Measurements from ENCODE around the gene CLDND2. TPM values are rescaled to one million over a fixed set of nuclear protein-coding genes. Genes with fewer than 3 reads are reported as not detected.

CLDND2 gene
- total RNA-seq, 3 donors from 2014 or later = 3.8 to 6.4 (median 5.3) TPM

GRCh38 chr19:51394050-51394836 lies 25.4 kb upstream of the CLDND2 start:
- Mint-ChIP-seq H3K9me3 (no peaks in the 10 kb centered on the region), H3K36me3 (ENCODE audit: insufficient read depth) (no peaks in the 10 kb centered on the region), H3K4me1 (ENCODE audit: low read depth) (peaks cover 38% of the 10 kb centered on the region), H3K27me3 (ENCODE audit: low read depth) (no peaks in the 10 kb centered on the region), H3K4me3 (peak overlapping the region; percentile 73)
- ATAC-seq (peak; percentile 92 to 94), DNase-seq (peak; percentile 78)

- Mint-ChIP-seq H3K9me3 (no peaks in the 10 kb centered on the region), H3K4me3 (peak overlapping the region; percentile 21), H3K4me1 (ENCODE audit: low read depth) (peaks cover 34% of the 10 kb centered on the region), H3K27me3 (ENCODE audit: low read depth) (no peaks in the 10 kb centered on the region), H3K36me3 (ENCODE audit: insufficient read depth) (no peaks in the 10 kb centered on the region)
- no peak for DNase-seq
- no peak for ATAC-seq
Observed at GRCh38 chr19:51392701-51393100, 23.9 kb upstream of the CLDND2 start.

GRCh38 chr19:51391073-51391611 lies 22.3 kb upstream of the CLDND2 start:
- Mint-ChIP-seq H3K9me3 (no peaks in the 10 kb centered on the region), H3K36me3 (ENCODE audit: insufficient read depth) (no peaks in the 10 kb centered on the region), H3K4me1 (ENCODE audit: low read depth) (peaks cover 36% of the 10 kb centered on the region), H3K4me3 (no peak overlapping the region), H3K27me3 (ENCODE audit: low read depth) (no peaks in the 10 kb centered on the region)
- DNase-seq (no peak), ATAC-seq (no peak)

- Mint-ChIP-seq H3K4me3 (no peak overlapping the region), H3K27me3 (ENCODE audit: low read depth) (no peaks in the 10 kb centered on the region), H3K9me3 (no peaks in the 10 kb centered on the region), H3K4me1 (ENCODE audit: low read depth) (peaks cover 22% of the 10 kb centered on the region), H3K36me3 (ENCODE audit: insufficient read depth) (no peaks in the 10 kb centered on the region)
- ATAC-seq = no peak
- no peak for DNase-seq
Observed at GRCh38 chr19:51389143-51389542, 20.3 kb upstream of the CLDND2 start.

GRCh38 chr19:51387924-51388389 lies 19.2 kb upstream of the CLDND2 start, which contains the start of gene LIM2:
TSS of gene LIM2 (minus strand) at chr19:51387974. CDS start at chr19:51387443, 531 bp downstream.
- Mint-ChIP-seq H3K4me3 (peak within 1 kb of the TSS; percentile 62), H3K36me3 (ENCODE audit: insufficient read depth) (no peaks in the 10 kb centered on the region), H3K4me1 (ENCODE audit: low read depth) (peaks cover 16% of the 10 kb centered on the region), H3K9me3 (no peaks in the 10 kb centered on the region), H3K27me3 (ENCODE audit: low read depth) (no peaks in the 10 kb centered on the region)
- DNase-seq (no peak), ATAC-seq (no peak)

- Mint-ChIP-seq H3K4me3 (peak overlapping the region; percentile 59), H3K9me3 (no peaks in the 10 kb centered on the region), H3K4me1 (ENCODE audit: low read depth) (peaks cover 12% of the 10 kb centered on the region), H3K36me3 (ENCODE audit: insufficient read depth) (no peaks in the 10 kb centered on the region), H3K27me3 (ENCODE audit: low read depth) (no peaks in the 10 kb centered on the region)
- ATAC-seq = no peak
- DNase-seq = no peak
Observed at GRCh38 chr19:51386882-51387520, 18.2 kb upstream of the CLDND2 start.

GRCh38 chr19:51382004-51382403 lies 13.2 kb upstream of the CLDND2 start:
- Mint-ChIP-seq H3K27me3 (ENCODE audit: low read depth) (no peaks in the 10 kb centered on the region), H3K4me1 (ENCODE audit: low read depth) (peaks cover 4% of the 10 kb centered on the region), H3K4me3 (no peak overlapping the region), H3K36me3 (ENCODE audit: insufficient read depth) (no peaks in the 10 kb centered on the region), H3K9me3 (no peaks in the 10 kb centered on the region)
- ATAC-seq = no peak
- no peak for DNase-seq

GRCh38 chr19:51380379-51380778 lies 11.6 kb upstream of the CLDND2 start:
- no peak for DNase-seq
- Mint-ChIP-seq H3K4me1 (ENCODE audit: low read depth) (peaks cover 18% of the 10 kb centered on the region), H3K27me3 (ENCODE audit: low read depth) (no peaks in the 10 kb centered on the region), H3K36me3 (ENCODE audit: insufficient read depth) (no peaks in the 10 kb centered on the region), H3K9me3 (no peaks in the 10 kb centered on the region), H3K4me3 (no peak overlapping the region)
- ATAC-seq = no peak

- DNase-seq = no peak
- Mint-ChIP-seq H3K36me3 (ENCODE audit: insufficient read depth) (no peaks in the 10 kb centered on the region), H3K9me3 (no peaks in the 10 kb centered on the region), H3K4me3 (no peak overlapping the region), H3K4me1 (ENCODE audit: low read depth) (peaks cover 48% of the 10 kb centered on the region), H3K27me3 (ENCODE audit: low read depth) (no peaks in the 10 kb centered on the region)
- no peak for ATAC-seq
Observed at GRCh38 chr19:51377422-51377821, 8.6 kb upstream of the CLDND2 start.

- no peaks in the 10 kb centered on the region for H3K36me3 Mint-ChIP-seq (ENCODE audit: insufficient read depth)
- no peaks in the 10 kb centered on the region for H3K9me3 Mint-ChIP-seq
- DNase-seq (no peak), ATAC-seq (no peak)
- H3K27me3 Mint-ChIP-seq (ENCODE audit: low read depth) = no peaks in the 10 kb centered on the region
- peaks cover 65% of the 10 kb centered on the region for H3K4me1 Mint-ChIP-seq (ENCODE audit: low read depth)
- peak overlapping the region; percentile 48 for H3K4me3 Mint-ChIP-seq
Observed at GRCh38 chr19:51375504-51376221, 6.9 kb upstream of the CLDND2 start.

- Mint-ChIP-seq H3K4me3 (peak within 1 kb of the TSS; percentile 98), H3K36me3 (ENCODE audit: insufficient read depth) (no peaks in the 10 kb centered on the region), H3K9me3 (no peaks in the 10 kb centered on the region), H3K4me1 (ENCODE audit: low read depth) (peaks cover 75% of the 10 kb centered on the region), H3K27me3 (ENCODE audit: low read depth) (no peaks in the 10 kb centered on the region)
- ATAC-seq (peak; percentile 81 to 82), DNase-seq (peak; percentile 69)
Observed at GRCh38 chr19:51372649-51373504, 4.1 kb upstream of the CLDND2 start, which contains the start of gene NKG7. TSS of gene NKG7 (minus strand) at chr19:51372654. CDS start at chr19:51372535, 119 bp downstream.

- no peak for ATAC-seq
- DNase-seq = no peak
- Mint-ChIP-seq H3K4me1 (ENCODE audit: low read depth) (peaks cover 79% of the 10 kb centered on the region), H3K27me3 (ENCODE audit: low read depth) (no peaks in the 10 kb centered on the region), H3K36me3 (ENCODE audit: insufficient read depth) (no peaks in the 10 kb centered on the region), H3K9me3 (no peaks in the 10 kb centered on the region), H3K4me3 (peak overlapping the region; percentile 98)
Observed at GRCh38 chr19:51372021-51372648, 3.3 kb upstream of the CLDND2 start.

GRCh38 chr19:51371186-51371690 lies 2.4 kb upstream of the CLDND2 start:
- DNase-seq = no peak
- no peak for ATAC-seq
- Mint-ChIP-seq H3K36me3 (ENCODE audit: insufficient read depth) (no peaks in the 10 kb centered on the region), H3K27me3 (ENCODE audit: low read depth) (no peaks in the 10 kb centered on the region), H3K9me3 (no peaks in the 10 kb centered on the region), H3K4me3 (peak overlapping the region; percentile 98), H3K4me1 (ENCODE audit: low read depth) (peaks cover 78% of the 10 kb centered on the region)
